GM23338 (cell line): Measurements from ENCODE around the gene NOX5. TPM values are rescaled to one million over a fixed set of nuclear protein-coding genes. Genes with fewer than 3 reads are reported as not detected.

ENCODE experiments used
- ATAC-seq: fragments of 200-7000 bp; cut with Tn5 transposase; 3 replicates; pipeline ENCODE4 v1.9.1; 2020
- DNase-seq: peaks from one replicate; pipeline ENCODE4 v3.0.0-alpha.2; 2015; ENCODE audit warnings: low spot score
- H2AFZ ChIP-seq: fragments of 200-600 bp; sonication (generic); 2 replicates; pipeline ENCODE4 v1.8.0; 2016; ENCODE audit warnings: antibody characterized with exemption, mild to moderate bottlenecking, moderate library complexity
- H3F3A ChIP-seq: fragments of 200-600 bp; sonication (generic); replicated peaks from 2 replicates; pipeline ENCODE4 v1.8.0; 2017; ENCODE audit warnings: antibody characterized with exemption, mixed run types, low read depth
- H3K27ac ChIP-seq: fragments of 200-600 bp; sonication (generic); 2 replicates; pipeline ENCODE4 v1.6.1; 2016; ENCODE audit warnings: low read depth
- H3K27me3 ChIP-seq: fragments of 200-600 bp; sonication (generic); 2 replicates; pipeline ENCODE4 v1.8.0; 2016; ENCODE audit warnings: mild to moderate bottlenecking, mixed run types, moderate library complexity; ENCODE audit not compliant: insufficient read depth
- H3K36me3 ChIP-seq: fragments of 200-600 bp; sonication (generic); 2 replicates; pipeline ENCODE4 v1.8.0; 2016; ENCODE audit warnings: mild to moderate bottlenecking; ENCODE audit not compliant: insufficient read depth
- H3K4me1 ChIP-seq: fragments of 200-600 bp; sonication (generic); 2 replicates; pipeline ENCODE4 v1.8.0; 2016; ENCODE audit warnings: mild to moderate bottlenecking, moderate library complexity; ENCODE audit not compliant: insufficient read depth
- H3K4me2 ChIP-seq: fragments of 200-600 bp; sonication (generic); 2 replicates; pipeline ENCODE4 v1.7.1; 2017; ENCODE audit warnings: mixed run types
- H3K4me3 ChIP-seq: fragments of 200-600 bp; sonication (generic); 2 replicates; pipeline ENCODE4 v1.6.1; 2016; ENCODE audit warnings: mixed run types
- H3K79me2 ChIP-seq: fragments of 200-600 bp; sonication (generic); replicated peaks from 2 replicates; pipeline ENCODE4 v1.8.0; 2017; ENCODE audit warnings: mild to moderate bottlenecking; ENCODE audit not compliant: insufficient read depth
- H3K9me2 ChIP-seq: fragments of 200-600 bp; sonication (generic); 2 replicates; pipeline ENCODE4 v1.8.0; 2017; ENCODE audit not compliant: insufficient read depth
- H4K20me1 ChIP-seq: fragments of 200-600 bp; sonication (generic); replicated peaks from 2 replicates; pipeline ENCODE4 v1.8.0; 2017; ENCODE audit warnings: mild to moderate bottlenecking; ENCODE audit not compliant: insufficient read depth
- H3K27ac Mint-ChIP-seq: 2 replicates; pipeline ENCODE4 v1.8.0; 2020; ENCODE audit warnings: inconsistent platforms, mild to moderate bottlenecking, moderate library complexity, mixed read lengths
- H3K27me3 Mint-ChIP-seq: 3 replicates; pipeline ENCODE4 v1.8.0; 2022; ENCODE audit warnings: low read depth, mild to moderate bottlenecking, moderate library complexity, mixed read lengths, inconsistent platforms; ENCODE audit not compliant: insufficient read depth, poor library complexity
- H3K36me3 Mint-ChIP-seq: 3 replicates; pipeline ENCODE4 v1.8.0; 2021; ENCODE audit warnings: low read depth, mild to moderate bottlenecking, inconsistent platforms, moderate library complexity, mixed read lengths
- H3K4me1 Mint-ChIP-seq: 3 replicates; pipeline ENCODE4 v1.8.0; 2020; ENCODE audit warnings: mild to moderate bottlenecking, inconsistent platforms, mixed read lengths
- H3K4me3 Mint-ChIP-seq: 3 replicates; pipeline ENCODE4 v1.8.0; 2021; ENCODE audit warnings: moderate library complexity, mild to moderate bottlenecking, inconsistent platforms, mixed read lengths
- H3K9me3 Mint-ChIP-seq: 3 replicates; pipeline ENCODE4 v1.8.0; 2020; ENCODE audit warnings: moderate library complexity, mild to moderate bottlenecking, inconsistent platforms, mixed read lengths
- CREB1 ChIP-seq: fragments of 250-450 bp; sonication (Bioruptor Pico); IDR thresholded peaks from 2 replicates; pipeline ENCODE4 v1.5.0; 2020; ENCODE audit warnings: low read depth, mild to moderate bottlenecking, moderate library complexity
- CTCF ChIP-seq, 2 experiments: fragments of 200-600 bp in 1 of 2; sonication (generic) in 1 of 2; conservative IDR thresholded peaks; 2 replicates each; pipeline versions ENCODE4 v1.5.1 to v1.6.1; 2016 to 2017; ENCODE audit warnings: antibody characterized with exemption in 2 of 2, low read depth in 2 of 2, mild to moderate bottlenecking in 2 of 2, moderate library complexity in 1 of 2
- ETS1 ChIP-seq: IDR thresholded peaks from 2 replicates; pipeline ENCODE4 v1.6.1; 2016; ENCODE audit warnings: antibody characterized with exemption
- EZH2phosphoT487 ChIP-seq: fragments of 200-600 bp; sonication (generic); IDR thresholded peaks from one replicate; pipeline ENCODE4 v1.8.1; 2018; ENCODE audit warnings: antibody characterized with exemption; ENCODE audit not compliant: unreplicated experiment
- JUNB ChIP-seq: IDR thresholded peaks from one replicate; pipeline ENCODE4 v1.6.1; 2016; ENCODE audit warnings: antibody characterized with exemption; ENCODE audit not compliant: unreplicated experiment
- NANOG ChIP-seq: IDR thresholded peaks from 2 replicates; pipeline ENCODE4 v1.6.1; 2016; ENCODE audit warnings: antibody characterized with exemption, borderline replicate concordance
- ZNF331 ChIP-seq: fragments of 250-450 bp; sonication (Bioruptor Pico); IDR thresholded peaks from 2 replicates; pipeline ENCODE4 v1.5.0; 2020; ENCODE audit warnings: low read depth, mild to moderate bottlenecking, moderate library complexity
- ZNF462 ChIP-seq: fragments of 250-450 bp; sonication (Bioruptor Pico); IDR thresholded peaks from 2 replicates; pipeline ENCODE4 v1.5.0; 2020; ENCODE audit warnings: mild to moderate bottlenecking, moderate library complexity
- polyA plus RNA-seq: library from polyadenylated mRNA; unstranded; fragments of >200 nt; fragmentation: Nextera tagmentation; extraction: Ambion mirVana; gene quantifications from 2 replicates; pipeline ENCODE4 v1.2.1, GENCODE V29; 2016
- total RNA-seq: library from RNA; depleted of rRNA; stranded (reverse); fragments of >200 nt; shearing (Covaris generic); gene quantifications from 2 replicates; pipeline ENCODE4 v1.2.3, GENCODE V29; 2014

The NOX5 gene
- total and polyA plus RNA-seq, 2 experiments from 2014 or later: 0.03 TPM; not detected in 1

- ATAC-seq: no peak
- TF ChIP-seq CREB1 (CRISPR knock-in tag): no peak
- TF ChIP-seq JUNB: no peak
- TF ChIP-seq ZNF331 (CRISPR knock-in tag): no peak
- no peak for TF ChIP-seq ZNF462 (CRISPR knock-in tag)
- no peak for TF ChIP-seq NANOG
- no peak for TF ChIP-seq EZH2phosphoT487
- no peak for TF ChIP-seq CTCF (conservative IDR thresholded peaks at IDR 0.05; ENCODE audit: low read depth in 2 of 2)
- no peak for TF ChIP-seq ETS1
- no peak overlapping the region for H3K27ac Mint-ChIP-seq
These were observed 19.3 kb upstream of the NOX5 start for GRCh38 chr15:68994981-68995761.

More at GRCh38 chr15:68994981-68995761, 19.3 kb upstream of the NOX5 start:
- Mint-ChIP-seq H3K27me3 (peaks cover 12% of the 10 kb centered on the region), H3K4me3 (no peak overlapping the region), H3K4me1 (peaks cover 36% of the 10 kb centered on the region), H3K36me3 (peaks cover 1% of the 10 kb centered on the region; the same call in 1 of the 3 replicates), H3K9me3 (peaks cover under 1% of the 10 kb centered on the region; the same call in 2 of the 3 replicates)
- Histone ChIP-seq H3K4me2 (no peak overlapping the region), H3K4me1 (peaks cover 19% of the 10 kb centered on the region), H3K79me2 (no peaks in the 10 kb centered on the region), H3K9me2 (peaks cover 8% of the 10 kb centered on the region), H3K36me3 (no peaks in the 10 kb centered on the region), H3F3A (no peaks in the 10 kb centered on the region), H2AFZ (no peak overlapping the region), H3K27me3 (no peaks in the 10 kb centered on the region), H3K27ac (no peak overlapping the region), H4K20me1 (no peaks in the 10 kb centered on the region), H3K4me3 (no peak overlapping the region)
- DNase-seq: no peak
